Embryonic facial prominence (tissue), 1 donor: ENCODE measurements around the gene SIKE1.
"Not testable (repeated sequence)": the region's sequence is repeated elsewhere in the genome, so short reads cannot be mapped to it uniquely, and the experiment has no call there.

Source experiments
- DNase-seq: peaks from one replicate; pipeline ENCODE4 v3.0.0-alpha.2; 2016; ENCODE audit errors: extremely low spot score

SIKE1 gene

DNA sequence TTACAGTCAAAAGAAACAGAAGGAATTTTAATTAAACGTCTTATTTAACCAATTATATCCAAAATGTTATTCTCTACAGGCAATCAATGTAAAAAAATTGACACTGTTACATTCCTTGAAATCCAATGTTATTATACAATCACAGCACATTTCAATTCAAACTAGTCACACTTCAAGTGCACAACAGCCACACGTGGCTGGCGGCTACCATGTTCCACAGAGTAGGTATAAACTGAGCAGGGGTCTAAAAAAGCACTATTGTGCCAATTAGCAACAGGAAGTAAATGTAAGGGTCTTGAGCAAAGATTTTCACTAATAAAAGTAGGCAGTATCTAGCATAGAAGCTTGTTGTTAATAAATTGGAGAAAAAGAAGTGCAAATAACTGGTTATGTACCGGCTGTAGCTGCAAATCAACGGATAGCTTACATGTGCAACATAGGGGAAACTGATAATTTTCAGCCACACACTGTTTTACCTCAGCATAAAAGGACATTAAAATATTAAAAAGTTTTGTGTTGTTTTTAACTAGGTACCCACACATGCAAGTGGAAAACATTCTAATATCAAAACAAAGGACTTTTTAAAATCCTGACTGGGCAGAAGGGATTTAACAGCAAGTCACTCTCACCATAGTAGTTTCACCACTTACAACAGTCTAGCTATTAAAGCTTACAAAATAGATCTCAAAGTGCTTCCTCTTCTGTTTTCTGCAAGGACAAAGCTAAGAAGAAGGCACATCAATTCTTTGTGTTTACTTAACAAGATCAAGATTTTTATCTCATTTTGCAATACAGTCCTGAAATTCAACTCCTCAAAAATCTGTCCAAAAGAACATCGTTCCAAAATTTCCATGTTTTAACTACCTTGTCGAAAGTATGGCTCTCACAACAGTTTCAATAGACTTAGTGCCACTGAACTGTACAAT is 25.2 kb downstream of the SIKE1 start:
- no peak for DNase-seq

DNA sequence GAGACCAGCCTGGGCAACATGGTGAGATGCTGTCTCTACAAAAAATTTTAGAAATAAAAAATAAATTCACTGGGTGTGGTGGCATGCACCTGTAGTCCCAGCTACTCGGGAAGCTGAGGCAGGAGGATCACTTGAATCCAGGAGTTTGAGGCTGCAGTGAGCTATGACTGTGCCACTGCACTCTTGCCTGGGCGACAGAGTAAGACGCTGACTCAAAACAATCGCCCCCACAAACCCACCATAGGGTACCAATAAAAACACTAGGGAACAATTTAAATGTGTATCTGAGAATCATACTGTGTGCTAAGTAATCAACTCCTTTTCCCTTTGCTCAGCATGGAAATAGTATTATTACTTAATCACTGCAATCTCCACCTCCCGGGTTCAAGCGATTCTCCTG is 26.8 kb downstream of the SIKE1 start:
- not testable (repeated sequence) for DNase-seq

DNA sequence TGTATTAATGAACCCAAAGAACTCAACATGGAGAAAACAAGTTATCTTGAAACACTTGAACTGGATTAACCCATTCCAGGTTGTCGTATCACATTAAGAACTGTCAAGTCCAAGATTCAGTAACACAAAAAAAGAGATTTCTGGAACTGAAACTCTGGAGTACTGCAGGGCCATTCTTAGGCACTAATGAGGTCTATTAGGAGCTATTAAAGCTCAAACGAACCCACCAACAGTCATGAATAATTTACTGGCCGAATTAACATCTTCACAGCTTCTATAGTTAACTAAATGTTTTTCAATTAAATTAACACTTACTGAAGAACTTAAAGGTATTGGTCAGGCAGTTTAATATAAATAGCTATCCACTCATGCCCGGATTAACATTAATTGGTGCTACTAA is 27.3 kb downstream of the SIKE1 start:
- no peak for DNase-seq

DNA sequence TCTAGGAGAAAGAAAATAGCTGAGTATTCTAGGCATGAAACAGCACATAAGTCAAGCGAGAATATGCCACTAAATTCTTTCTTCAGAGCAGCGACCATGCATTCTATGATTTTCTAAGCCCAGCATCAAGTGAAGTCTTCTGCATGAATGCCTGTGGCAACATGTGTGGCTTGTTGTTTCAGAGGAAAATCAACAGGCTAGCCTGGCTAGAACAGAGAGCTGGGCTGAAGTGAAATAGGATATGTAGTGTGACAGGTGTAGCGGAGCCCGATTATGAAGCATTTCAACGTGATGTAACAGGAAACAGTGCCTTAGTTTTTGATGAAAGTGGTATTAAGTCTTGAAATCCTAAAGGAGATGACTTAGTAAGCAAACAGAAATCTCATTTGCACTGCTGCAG is 29.7 kb downstream of the SIKE1 start:
- no peak for DNase-seq

DNA sequence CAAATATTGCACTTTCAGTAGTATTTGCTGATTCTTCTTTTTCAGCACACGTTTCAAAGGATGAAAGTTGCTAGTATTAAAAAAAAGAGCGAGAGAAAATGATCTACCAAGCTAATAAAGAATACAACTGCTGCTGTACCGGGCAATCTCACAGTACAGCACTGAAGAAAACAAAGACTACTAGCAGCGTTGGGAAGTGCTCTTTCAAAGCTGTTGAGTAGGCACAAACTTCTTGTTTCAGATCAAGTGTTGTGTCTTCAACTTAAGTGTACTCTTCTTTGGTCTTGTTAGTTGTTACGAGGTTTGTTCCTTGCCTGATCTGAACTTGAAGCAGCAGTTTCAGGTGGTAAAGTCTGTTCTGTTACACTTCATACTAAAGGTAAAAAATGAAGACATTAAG is 30.6 kb downstream of the SIKE1 start:
- no peak for DNase-seq

DNA sequence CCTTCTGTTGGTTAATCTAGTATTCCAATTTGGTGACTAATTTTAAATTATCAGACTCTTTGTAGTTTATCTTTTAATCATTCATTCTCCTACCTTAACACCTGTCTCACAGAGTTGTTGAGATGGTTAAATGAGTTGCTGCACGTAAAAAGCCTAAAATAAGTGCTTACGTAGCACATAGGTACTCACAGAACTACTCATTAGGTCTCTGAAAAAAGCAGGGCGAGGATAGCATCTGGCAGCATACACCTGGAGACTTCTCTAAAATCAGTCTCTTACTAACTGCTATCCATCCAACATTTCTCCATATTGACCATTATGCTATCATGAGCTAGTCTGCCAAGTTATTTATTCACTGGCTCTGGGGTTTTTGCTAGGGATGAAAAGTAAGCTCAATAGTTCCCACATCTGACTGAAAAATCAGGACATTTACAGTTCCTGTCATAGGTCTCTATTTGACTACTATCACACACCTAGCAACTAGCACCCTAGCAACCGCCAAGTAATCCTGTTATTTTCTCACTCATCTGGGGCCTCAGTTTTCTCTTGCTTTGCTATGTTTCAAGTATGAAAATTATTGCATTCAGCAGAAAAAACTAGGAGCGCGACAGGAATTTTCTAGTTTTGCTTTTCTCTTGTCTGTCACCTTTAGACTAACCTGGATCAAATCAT is 33.9 kb downstream of the SIKE1 start:
- DNase-seq = no peak

DNA sequence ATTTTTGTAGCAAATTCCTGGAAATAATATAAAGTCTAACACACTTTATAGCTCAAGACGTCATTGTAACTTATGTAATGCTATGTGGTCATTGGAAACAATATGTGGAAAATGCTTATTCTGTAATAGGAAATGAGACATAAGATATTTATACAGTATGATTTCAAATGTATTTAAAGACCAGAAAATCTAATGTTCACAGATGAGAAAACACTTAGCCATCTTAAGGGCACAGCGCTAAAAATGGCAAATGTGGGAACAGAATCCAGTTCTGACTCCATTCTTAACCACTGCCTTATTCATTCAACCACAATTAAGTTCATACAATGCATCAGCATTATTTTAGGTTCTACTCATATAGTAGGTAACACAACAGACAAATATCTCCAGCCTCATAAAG is 35.2 kb downstream of the SIKE1 start:
- DNase-seq = no peak

DNA sequence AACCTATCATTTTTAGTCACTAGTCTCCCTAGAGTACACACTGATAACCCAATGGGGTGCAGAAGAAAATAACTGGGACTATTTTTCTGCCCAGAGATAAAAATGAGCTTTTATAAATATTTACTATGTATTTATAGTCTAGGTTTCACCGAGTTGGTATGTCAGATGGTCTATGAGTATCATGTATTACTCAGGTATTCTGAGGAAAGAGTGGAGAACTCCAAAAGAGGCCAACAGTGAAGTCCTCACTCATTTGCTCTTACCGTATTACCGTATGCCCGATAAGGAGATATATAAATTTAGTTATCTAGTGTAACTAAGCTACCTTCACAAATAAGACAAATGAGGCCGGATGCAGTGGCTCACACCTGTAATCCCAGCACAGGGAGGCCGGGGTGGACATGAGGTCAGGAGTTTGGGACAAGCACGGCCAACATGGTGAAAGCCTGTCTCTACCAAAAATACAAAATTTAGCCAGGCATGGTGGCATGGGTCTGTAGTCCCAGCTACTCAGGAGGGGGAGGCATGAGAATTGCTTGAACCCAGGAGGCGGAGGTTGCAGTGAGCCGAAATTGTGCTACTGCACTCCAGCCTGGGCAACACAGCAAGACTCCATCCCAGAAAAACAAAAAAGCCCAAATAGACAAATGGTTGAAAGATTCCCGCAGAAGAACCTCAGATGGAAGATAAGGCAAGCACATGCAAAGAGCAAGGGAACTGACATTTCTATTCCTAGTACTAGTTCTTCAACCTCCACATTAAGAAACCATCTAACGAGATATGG is 38.3 kb downstream of the SIKE1 start:
- no peak for DNase-seq

DNA sequence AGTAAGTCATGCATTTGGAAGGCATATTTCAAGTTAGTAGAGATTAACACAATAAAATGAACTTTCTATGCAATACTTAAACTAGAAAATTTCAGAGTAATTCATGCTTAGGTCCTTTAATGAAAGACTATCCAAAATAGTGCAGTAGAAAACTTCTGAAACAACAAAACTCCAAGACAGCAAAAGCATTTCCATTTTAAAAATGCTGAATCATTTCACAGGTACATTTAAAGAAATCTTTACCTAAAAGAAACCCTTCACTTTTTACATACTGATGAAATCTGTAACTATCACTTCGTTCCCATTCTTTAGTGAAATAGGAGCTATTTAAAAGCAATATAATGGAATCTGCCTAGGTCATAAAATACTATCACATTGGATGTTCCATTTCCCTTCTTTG is 40.2 kb downstream of the SIKE1 start:
- DNase-seq = no peak

DNA sequence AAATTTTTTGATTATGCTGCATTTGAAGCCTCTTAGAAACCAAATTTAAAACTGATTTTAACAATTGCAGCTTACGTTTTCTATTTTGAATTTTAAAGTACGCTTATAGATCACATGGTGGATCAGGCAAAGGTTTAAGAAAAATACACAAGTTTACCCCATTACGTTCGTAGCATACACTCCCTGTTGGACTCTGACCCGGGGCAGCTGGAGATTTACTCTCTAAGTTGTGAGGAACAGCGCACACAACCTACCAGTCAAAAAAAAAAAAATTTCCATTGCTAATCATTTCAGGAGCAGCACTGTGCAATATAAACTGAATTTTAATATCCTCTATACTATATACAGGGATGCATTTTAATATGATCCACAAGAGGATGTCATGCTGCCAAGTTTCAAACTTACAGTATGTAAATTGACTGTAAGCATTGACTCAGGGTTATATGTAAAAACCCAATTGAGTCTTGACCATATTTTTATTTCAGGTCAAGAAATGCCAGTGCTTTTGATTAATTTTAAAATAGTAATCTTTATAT is 43.1 kb downstream of the SIKE1 start:
- DNase-seq = no peak

DNA sequence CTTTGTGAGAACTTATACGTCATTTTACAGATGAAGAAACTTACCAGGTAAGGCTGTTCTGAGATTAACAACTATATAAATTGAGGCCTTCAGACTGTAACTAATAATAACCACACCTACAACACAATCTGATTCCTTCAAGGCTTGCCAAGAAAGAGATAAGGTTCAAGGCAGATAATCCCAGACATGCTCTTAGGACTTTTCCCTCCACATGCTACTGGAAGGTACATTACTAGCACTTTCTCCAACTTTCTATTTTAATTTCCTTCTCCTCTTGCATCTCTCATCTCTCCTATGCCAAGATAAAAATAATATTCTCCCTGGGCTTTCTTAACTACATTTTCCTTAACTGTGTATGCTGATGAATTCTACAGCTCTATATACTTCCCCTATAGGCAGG is 45.0 kb downstream of the SIKE1 start:
- no peak for DNase-seq

DNA sequence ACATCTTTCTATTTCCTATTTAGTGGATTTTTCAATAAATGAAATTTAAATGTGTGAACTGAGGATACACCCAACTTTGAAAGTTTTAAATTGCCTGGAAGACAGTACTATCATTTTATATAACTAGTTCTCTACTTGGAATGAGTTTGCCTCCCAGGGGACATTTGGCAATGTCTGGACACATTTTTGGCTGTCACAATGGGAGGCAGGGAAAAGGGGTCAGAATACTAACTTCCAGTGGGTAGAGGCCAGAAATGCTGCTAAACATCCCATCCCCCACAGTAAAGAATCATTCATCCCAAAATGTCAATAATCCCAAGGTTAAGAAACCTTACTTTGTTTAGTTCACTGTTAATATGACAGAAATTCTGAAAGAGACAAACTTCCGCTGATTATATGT is 50.7 kb downstream of the SIKE1 start:
- DNase-seq = no peak

DNA sequence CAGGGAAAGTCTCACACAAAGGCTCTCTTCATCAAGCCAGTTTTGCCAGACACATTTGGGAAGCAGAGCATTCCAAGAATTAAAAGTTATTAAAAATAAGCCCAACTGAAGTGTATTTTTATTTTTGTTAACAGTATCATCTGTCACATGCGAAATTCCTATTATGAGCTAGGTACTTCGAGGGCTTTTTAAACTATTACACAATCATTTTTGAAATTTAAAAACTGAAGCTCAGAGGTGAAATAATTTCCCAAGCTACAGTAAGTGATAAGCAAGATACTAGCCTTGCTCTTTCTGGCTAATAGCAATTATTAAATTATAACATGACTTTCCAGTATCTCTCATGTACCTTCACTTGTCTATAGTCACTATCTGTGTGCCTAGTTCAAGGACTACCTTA is 51.9 kb downstream of the SIKE1 start:
- DNase-seq = no peak

DNA sequence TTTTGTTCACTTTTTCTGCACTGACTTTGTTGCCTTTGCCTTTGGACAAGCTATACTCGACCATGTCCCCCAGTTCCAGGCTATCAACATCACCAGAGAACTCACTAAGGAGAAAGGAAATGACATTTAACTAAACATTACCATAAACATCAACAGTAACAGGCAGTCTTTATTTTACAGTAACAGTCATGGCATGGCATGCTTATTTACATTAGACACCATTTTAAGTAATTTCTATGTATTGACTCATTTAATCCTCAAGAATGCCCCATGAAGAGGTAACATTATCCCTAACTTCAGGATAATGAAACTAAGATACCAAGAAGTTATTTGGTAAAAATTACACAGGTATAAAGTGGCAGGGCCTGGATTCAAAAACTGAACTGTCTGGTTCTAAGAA is 55.3 kb downstream of the SIKE1 start:
- DNase-seq = no peak

DNA sequence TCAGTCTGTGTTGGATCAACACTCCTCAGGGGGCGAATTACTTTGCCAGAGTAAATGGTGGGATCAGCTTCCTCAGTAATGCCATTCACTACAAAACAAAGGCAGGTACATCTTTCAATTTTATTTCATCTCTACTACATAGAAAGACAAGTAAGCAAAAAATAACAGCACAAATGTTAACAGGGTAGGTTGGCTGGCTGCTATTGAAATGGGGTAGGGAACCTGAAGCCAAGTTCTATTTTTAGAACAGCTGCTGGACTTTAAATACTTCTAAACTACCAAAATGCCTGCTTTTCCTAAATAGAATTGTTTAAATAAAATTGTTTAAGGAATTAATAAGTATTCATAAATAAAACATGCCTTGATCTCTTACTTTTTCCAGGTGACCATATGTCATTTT is 56.6 kb downstream of the SIKE1 start:
- DNase-seq = no peak

DNA sequence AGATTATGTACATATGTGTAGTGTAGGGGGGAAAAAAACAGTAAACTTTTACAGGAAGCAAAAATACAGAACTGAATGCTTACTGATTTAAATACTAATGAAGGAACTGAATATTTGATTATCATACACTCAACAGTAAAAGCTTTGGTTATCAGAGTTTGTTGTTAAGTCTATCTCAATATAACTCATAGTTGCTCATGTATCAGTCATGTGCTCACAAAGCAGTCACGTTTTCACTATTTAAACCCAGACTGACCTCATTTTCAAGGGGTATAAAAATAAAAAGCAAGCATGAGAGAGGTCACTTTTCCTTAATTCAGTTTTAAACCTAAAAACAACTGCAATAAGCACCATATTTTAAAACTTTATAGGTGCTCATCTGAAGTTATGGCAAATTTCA is 57.0 kb downstream of the SIKE1 start:
- DNase-seq = no peak

DNA sequence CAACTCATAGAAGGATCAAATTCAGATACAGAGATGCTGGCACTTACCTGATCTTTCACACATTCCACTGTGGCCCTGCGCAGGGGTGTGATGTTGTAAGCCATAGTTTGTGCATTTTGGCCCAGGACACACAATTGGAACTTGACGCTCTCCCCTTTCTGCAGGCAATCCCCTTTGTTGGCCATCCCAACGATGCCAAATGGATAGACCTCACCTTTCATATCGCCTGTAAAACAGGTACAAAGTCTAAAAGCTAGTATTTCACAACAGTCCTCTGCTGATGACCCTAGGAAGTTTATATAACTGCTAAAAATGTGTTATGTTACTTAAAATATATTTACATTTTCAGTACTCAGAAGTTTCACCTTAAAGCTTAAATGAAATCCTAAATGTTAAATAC is 60.0 kb downstream of the SIKE1 start:
- DNase-seq = no peak
